HEK293 (cell line): ENCODE results near the gene MPPE1.

Experiments
- ZNF610 ChIP-seq: fragments of 450-650 bp; formaldehyde crosslinking; IDR thresholded peaks from 2 replicates; pipeline ENCODE4 v1.5.1; 2016; ENCODE audit warnings: missing biosample characterization, missing genetic modification characterization, borderline replicate concordance
- TF ChIP-seq, protein P1 (sequence below): fragments of 450-650 bp; formaldehyde crosslinking; IDR thresholded peaks from 2 replicates; pipeline ENCODE4 v1.5.1; 2016; ENCODE audit warnings: missing biosample characterization, missing genetic modification characterization
- TF ChIP-seq, protein P2 (sequence below): fragments of 450-650 bp; formaldehyde crosslinking; IDR thresholded peaks from 2 replicates; pipeline ENCODE4 v1.5.1; 2016; ENCODE audit warnings: missing biosample characterization, missing genetic modification characterization

DNA sequence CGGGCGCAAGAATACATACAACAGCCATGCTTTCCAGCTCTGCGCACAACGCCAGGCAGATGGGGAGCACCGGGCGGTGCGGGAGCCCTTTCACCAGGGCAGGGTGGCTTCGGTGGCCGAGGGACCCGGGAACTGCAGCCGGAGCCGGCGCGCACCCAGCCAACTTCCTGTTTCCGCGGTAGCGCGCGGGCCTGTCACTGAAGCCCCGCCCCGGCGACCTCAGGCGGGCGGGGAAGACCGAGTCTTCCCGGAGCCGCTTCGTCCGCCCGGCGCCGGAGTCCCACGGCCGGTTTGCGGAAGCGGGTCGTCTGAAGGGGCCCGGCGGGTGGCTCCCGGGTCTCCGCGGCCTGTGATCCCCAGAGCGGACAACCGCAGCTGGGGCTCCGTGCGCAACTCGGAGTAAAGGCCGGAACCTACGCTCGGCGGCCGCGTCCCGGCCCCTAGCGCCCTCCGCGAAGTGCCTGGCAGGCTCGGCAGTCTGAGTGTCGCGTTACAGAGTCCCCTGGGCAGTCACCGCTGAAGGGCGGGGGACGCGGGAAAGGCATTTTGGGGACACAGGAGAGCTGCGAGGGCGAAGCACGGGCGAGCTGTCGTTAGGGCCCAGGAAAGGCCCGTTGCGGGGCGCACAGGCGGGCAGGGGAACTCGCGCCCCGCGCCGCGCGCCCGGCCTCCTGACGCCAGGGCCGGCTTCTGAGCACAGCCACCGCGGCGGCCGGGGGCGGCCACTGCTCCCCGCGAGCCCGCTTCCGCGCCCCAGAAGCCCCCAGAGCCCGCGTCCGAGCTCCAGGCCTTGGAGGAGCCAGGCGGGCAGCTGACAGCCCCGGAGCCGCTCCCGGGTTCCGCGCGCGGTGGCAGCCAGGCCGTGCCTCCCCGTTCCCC is at the start of gene MPPE1:
- TF ChIP-seq, protein P1, sequence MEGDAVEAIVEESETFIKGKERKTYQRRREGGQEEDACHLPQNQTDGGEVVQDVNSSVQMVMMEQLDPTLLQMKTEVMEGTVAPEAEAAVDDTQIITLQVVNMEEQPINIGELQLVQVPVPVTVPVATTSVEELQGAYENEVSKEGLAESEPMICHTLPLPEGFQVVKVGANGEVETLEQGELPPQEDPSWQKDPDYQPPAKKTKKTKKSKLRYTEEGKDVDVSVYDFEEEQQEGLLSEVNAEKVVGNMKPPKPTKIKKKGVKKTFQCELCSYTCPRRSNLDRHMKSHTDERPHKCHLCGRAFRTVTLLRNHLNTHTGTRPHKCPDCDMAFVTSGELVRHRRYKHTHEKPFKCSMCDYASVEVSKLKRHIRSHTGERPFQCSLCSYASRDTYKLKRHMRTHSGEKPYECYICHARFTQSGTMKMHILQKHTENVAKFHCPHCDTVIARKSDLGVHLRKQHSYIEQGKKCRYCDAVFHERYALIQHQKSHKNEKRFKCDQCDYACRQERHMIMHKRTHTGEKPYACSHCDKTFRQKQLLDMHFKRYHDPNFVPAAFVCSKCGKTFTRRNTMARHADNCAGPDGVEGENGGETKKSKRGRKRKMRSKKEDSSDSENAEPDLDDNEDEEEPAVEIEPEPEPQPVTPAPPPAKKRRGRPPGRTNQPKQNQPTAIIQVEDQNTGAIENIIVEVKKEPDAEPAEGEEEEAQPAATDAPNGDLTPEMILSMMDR (tag by site-specific recombination): peak; percentile 61
- TF ChIP-seq, protein P2, sequence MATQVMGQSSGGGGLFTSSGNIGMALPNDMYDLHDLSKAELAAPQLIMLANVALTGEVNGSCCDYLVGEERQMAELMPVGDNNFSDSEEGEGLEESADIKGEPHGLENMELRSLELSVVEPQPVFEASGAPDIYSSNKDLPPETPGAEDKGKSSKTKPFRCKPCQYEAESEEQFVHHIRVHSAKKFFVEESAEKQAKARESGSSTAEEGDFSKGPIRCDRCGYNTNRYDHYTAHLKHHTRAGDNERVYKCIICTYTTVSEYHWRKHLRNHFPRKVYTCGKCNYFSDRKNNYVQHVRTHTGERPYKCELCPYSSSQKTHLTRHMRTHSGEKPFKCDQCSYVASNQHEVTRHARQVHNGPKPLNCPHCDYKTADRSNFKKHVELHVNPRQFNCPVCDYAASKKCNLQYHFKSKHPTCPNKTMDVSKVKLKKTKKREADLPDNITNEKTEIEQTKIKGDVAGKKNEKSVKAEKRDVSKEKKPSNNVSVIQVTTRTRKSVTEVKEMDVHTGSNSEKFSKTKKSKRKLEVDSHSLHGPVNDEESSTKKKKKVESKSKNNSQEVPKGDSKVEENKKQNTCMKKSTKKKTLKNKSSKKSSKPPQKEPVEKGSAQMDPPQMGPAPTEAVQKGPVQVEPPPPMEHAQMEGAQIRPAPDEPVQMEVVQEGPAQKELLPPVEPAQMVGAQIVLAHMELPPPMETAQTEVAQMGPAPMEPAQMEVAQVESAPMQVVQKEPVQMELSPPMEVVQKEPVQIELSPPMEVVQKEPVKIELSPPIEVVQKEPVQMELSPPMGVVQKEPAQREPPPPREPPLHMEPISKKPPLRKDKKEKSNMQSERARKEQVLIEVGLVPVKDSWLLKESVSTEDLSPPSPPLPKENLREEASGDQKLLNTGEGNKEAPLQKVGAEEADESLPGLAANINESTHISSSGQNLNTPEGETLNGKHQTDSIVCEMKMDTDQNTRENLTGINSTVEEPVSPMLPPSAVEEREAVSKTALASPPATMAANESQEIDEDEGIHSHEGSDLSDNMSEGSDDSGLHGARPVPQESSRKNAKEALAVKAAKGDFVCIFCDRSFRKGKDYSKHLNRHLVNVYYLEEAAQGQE: no peak
- no peak for TF ChIP-seq ZNF610
